ENCODE data around the gene OSBPL10.
A peak's percentile ranks its signal among the peaks of the same experiment; 100 is the strongest.

The OSBPL10 gene

GRCh38 chr3:31937225-31937624, 43.8 kb downstream of the OSBPL10 start:
- H3K4me3 ChIP-seq (replicated peaks; ENCODE audit: low read depth, low read length) = no peak overlapping the region
- no peak for TF ChIP-seq CTCF (IDR thresholded peaks at IDR 0.05; ENCODE audit: low read length, missing control alignments)
- no peak for DNase-seq (ENCODE audit: low read depth)

GRCh38 chr3:31936420-31937060, 44.5 kb downstream of the OSBPL10 start:
- H3K4me3 ChIP-seq (replicated peaks; ENCODE audit: low read depth, low read length) = no peak overlapping the region
- no peak for TF ChIP-seq CTCF (IDR thresholded peaks at IDR 0.05; ENCODE audit: low read length, missing control alignments)
- DNase-seq (ENCODE audit: low read depth) = peak; percentile 70

- no peak for TF ChIP-seq CTCF (IDR thresholded peaks at IDR 0.05; ENCODE audit: low read length, missing control alignments)
- peak; percentile 42 for DNase-seq (ENCODE audit: low read depth)
- H3K4me3 ChIP-seq (replicated peaks; ENCODE audit: low read depth, low read length) = no peak overlapping the region
These were observed 46.2 kb downstream of the OSBPL10 start for GRCh38 chr3:31934866-31935265.

GRCh38 chr3:31934018-31934417, 47.0 kb downstream of the OSBPL10 start:
- no peak for TF ChIP-seq CTCF (IDR thresholded peaks at IDR 0.05; ENCODE audit: low read length, missing control alignments)
- peak; percentile 37 for DNase-seq (ENCODE audit: low read depth)
- H3K4me3 ChIP-seq (replicated peaks; ENCODE audit: low read depth, low read length) = no peak overlapping the region

- no peak for DNase-seq (ENCODE audit: low read depth)
- no peak overlapping the region for H3K4me3 ChIP-seq (replicated peaks; ENCODE audit: low read depth, low read length)
- TF ChIP-seq CTCF (IDR thresholded peaks at IDR 0.05; ENCODE audit: low read length, missing control alignments) = no peak
These were observed 48.1 kb downstream of the OSBPL10 start for GRCh38 chr3:31932990-31933389.

GRCh38 chr3:31929826-31930502, 51.1 kb downstream of the OSBPL10 start:
- TF ChIP-seq CTCF (IDR thresholded peaks at IDR 0.05; ENCODE audit: low read length, missing control alignments) = no peak
- DNase-seq (ENCODE audit: low read depth) = no peak
- no peak overlapping the region for H3K4me3 ChIP-seq (replicated peaks; ENCODE audit: low read depth, low read length)

- H3K4me3 ChIP-seq (replicated peaks; ENCODE audit: low read depth, low read length) = no peak overlapping the region
- no peak for TF ChIP-seq CTCF (IDR thresholded peaks at IDR 0.05; ENCODE audit: low read length, missing control alignments)
- DNase-seq (ENCODE audit: low read depth) = no peak
These were observed 53.3 kb downstream of the OSBPL10 start for GRCh38 chr3:31927811-31928210.
